NCI-H1436 treated with DMSO at 0.1 percent for 48 hours (cell line): Measurements from ENCODE around the gene CRIM1.

Source experiments
- DNase-seq: peaks from one replicate; lab custom pipeline; 2025; lab: John Stamatoyannopoulos, UW

The CRIM1 gene

DNA sequence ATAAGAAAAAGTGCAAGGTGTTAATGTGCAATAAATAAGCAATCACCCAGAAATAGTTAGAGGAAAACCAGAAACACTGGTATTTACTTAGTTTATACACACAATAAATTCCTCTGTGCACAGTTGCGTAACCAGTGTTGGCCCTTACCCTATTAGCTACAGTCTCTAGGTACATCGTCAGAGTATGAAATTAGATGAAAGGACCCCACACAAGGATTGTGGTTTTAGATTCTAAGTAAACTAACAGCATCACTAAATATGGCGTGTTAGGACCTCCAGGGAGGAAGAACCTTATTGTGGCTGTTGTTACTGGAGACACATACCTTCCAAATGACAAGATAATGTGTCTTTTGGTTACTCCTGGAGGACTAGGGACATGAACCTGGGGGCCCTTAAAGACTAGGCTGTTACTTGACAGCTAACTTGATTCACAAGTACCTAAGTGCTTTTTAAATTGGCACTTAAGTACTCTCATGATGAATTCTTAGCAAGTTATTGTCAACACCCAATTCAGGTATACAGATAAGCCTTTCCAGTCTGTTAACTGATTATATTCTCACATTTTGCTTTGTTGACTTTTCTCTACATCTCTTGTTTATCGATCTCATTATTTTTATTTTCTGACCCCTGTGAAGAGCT, 127.1 kb downstream of the CRIM1 start:
- no peak for DNase-seq

DNA sequence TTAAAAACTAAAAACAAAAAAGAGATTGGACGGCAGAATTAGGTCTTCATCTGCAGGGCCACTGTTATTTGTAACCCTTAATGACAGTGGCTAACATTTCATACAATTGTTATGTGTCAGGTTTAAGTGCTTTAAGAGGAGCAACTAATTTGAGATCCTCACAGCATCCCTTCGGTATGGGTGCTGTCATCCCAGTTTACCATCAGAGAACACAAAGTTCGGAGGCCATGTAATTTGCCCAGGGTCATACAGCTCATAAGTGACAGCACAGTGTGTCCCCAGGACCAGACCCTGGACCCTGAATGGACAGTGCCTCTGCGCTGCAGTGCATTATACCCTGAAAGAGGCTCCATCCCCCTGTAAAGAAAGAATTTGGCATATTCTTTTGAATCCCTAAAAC, 127.7 kb downstream of the CRIM1 start:
- DNase-seq, result no peak

DNA sequence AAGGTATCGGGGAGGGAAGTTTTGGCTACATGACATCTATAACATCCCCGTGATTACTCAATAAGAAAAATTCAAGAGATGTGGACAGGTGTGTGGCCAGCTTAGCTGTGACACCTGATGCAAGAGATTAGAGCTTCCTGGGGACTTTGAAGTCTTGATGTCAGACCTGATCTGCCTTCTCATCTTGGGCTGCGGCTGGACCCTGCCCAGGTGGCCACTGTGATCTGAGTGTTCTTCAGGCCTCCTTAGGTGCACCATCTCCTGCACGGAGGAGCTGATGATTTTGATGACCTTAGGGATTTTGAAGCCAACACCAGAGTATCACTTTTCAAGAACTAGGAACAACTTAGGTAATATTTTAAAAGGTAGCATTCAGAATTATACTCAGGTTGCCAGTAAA, 128.9 kb downstream of the CRIM1 start:
- DNase-seq, result no peak

DNA sequence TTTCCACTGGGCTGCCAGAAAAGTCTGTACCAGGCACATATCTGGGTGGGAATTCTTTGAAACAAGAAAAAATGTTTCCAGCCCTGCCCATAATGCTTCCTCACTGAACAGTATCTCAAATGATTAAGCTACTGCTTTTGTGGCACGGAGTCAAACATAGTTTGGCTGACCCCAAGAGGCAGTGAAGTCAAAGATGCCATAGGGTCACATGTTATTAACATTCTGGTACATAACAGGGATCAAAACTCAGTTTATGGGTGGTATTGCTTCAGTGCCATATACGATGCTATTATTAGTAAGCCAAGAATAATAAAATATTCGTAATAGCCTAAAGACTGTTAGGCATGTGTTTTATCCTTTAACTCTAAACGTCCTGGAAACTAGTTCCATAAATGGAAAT, 129.9 kb downstream of the CRIM1 start:
- DNase-seq, result no peak

DNA sequence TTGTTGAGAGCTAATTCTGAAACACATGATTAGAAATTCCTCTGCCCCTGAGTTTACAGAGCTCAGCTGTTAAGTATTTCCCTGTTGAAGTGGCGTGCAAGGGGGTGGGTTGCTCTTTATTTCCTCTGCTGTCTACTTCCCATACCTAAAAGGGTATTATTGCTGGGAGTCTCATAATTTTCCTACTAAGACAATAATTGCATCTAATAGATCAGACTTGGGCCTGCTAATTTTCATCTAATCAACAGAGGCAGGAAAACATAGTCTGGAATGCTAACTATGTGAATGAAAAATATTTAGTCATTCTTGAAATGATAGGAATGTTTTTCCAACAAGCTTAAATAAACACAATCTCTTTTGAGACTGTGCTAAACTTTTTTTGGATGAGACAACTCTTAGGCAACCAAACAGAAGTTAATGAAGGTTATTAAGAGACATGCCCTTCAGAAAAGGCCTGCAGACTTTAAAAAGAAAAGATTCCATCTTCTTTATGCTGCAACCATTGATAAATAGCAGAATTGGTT, 131.0 kb downstream of the CRIM1 start:
- no peak for DNase-seq

DNA sequence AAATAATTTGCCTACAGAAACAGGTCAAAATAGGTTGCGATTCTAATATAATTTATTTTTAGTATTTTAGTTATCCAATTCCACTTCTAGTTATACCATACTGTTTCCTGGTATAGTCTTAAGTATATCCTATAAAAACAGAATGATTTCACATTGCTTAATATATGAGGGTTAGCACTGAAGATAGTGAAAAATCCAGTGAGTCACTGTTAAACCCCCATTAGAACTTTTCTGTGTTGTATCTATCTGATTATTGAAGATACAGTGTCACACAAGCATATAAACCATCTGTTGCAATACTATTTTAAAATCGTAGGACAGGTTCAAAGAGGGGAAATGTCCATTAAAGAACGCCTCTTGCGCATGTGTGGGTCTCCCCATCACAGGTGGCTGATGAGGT, 132.4 kb downstream of the CRIM1 start:
- DNase-seq, result no peak

DNA sequence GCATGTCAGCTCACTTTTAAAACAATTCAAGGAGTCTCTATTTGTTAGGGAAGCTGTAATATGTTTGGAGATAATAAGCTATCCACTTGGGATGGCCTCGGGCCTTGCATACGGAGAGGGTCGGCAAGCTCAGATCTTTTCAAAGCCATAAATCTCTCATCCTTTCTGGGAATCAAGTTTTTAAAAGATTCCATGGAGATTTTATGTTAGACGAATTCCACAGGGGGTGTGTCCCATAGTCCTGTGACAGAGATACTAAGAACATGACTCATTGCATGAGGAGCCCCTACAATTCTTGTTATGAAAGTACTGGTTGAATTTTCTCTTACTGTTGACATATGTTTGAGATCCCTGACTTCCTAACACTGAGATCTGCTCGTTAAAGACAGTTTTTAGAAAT, 133.7 kb downstream of the CRIM1 start:
- no peak for DNase-seq

DNA sequence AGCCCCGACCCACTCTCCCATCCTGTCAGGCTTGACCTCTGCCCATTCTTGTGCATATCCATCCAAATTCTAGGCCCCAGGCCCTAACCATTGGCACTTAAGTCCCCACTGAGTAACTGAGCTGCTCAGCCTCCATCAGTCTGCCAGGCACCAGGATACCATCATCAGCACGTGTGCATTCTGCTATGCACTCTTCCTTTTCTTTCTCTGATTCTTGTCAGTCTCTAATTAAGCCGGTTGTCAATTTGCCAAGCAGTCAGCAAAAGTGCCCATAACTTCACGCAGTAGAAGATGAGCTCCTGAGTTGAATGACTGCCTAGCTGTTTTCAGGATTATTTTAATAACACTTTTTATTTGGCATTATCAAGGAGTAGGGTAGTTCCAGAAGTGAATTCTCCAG, 135.2 kb downstream of the CRIM1 start:
- no peak for DNase-seq

DNA sequence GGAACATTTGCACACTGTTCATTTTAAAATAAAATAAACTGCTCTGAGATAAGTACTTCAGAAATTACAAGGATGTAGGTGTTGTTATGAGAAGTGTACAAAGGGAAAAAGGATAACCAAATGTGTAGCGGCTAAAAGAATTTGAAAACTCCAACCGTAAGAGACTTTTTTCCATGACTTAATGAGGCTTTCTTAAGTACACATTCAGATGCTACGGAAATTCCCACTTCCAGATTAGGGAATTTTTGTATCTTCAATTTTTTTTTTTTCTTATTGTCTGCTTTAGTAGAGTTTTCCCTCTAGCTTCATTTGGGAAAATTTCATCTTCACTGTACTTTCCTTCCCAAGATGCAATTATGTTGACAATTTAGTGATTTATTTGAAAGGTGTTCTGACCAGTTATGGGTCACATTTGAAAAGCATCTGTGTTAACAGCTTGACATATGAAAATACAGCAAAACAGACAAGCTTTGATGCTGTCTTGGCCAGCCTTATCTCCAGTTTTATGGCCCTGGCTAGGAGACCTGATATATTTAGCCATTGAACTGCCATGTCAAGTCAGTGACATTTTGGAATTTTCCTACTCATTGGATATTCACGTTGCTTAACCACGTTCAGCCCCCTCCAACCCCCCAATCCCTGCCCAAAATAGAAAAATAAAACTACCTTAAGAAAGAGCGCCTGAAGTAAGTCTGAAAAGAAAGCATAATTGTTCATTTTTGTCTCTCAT, 136.8 kb downstream of the CRIM1 start:
- DNase-seq, result no peak

DNA sequence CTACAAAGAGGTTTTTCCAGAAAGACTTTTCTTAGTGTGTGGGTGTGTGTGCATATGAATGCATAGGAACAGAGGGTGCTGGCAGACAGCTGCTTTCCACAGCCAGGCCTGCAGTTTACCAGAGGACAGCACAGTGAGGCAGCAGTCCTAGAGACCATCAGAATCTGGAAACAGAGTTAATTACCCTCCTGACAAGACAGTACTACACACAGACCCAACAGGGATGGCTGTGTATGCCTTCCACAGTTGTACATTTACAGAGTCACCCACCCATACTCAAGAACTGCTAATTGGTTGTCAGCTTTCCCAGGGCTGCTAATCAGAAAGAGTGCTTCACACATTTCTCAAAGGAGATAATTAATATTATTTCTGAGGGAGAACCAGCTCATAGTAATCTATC, 137.7 kb downstream of the CRIM1 start:
- DNase-seq, result no peak

DNA sequence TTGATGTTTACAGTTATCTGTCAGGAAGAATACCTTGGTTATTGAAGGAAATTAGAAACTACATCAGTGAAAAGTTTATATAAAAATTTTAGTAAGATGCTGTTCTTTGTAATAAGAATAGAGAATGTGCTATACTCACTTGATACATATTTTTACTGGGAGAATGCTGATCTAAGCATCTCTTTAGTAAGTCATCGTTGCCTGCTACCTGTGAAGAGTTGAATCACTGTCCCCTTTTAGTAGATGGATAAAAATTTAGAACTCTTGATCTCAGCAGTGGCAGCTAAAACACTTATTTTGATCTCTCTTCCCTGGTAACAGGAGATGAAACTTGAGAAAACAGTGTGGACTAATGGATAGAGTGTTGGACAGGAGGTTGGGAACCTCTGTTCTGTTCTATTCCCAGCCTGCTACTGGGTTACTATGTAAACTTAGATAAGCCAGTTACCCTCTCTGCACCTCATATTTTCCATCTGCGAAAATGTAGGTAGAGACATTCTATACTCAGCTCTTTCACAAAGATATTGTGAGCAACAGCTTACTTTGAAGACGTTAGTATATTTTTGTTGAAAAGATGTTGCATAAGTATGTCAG, 142.1 kb downstream of the CRIM1 start:
- no peak for DNase-seq

DNA sequence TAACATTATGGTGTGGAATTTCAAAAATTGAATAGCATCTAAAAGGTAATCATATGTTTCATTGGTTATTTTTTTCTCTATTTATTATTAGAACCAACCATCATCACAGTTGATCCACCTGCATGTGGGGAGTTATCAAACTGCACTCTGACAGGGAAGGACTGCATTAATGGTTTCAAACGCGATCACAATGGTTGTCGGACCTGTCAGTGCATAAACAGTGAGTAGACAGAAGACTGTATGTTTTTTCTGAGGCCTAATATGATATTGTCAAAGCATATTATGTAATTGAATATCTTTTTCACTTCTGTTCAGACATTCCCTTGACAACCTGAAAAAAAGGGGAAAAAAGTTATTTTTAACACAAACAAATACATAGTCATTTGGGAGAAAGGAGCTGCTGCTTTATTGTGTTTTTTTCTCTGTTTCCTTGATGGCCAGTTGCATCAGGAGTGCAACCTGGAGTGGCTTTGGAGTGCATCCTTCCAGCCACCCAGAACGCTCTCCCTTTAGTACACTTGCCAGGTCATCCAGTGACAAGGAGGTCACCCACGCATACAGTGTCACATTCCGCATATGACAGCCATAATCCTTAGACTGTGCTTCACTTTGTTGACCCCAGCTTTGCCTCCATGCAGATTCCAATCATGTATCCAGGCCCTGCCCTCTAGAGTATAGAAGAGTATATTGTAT, 143.7 kb downstream of the CRIM1 start:
- DNase-seq, result no peak

DNA sequence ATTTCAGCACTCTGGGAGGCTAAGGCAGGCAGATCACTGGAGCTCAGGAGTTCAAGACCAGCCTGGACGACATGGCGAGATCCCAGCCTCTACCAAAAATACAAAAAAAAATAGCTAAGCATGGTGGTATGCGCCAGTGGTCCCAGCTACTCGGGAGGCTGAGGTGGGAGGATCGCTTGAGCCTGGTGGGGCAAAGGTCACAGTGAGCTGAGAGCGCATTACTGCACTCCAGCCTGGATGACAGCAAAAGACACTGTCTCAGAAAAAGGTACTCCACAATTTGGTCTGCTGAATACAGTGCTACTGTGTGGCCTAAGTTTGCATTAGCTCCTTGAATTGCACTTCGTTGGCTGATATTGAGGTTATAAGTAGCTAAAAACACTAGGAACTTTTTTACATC, 144.5 kb downstream of the CRIM1 start:
- no peak for DNase-seq

DNA sequence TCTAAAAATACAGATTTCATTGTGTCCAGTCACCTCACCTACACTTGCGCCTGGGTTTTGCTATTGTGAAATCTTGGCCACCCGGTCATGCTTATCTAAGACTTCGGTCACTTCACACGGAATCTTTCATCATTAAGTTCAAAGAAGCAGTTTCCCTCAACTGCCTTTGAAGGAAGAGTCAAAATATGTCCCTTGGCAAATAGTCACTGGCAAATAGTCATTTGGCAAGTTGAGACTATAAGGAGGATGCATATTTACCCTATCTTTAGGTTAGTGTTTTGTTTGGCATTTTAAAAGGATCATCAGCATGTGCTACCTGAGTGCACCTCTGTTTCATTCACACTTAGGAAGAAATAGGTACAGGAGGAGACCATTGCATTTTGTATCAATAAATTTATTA, 146.5 kb downstream of the CRIM1 start:
- no peak for DNase-seq

DNA sequence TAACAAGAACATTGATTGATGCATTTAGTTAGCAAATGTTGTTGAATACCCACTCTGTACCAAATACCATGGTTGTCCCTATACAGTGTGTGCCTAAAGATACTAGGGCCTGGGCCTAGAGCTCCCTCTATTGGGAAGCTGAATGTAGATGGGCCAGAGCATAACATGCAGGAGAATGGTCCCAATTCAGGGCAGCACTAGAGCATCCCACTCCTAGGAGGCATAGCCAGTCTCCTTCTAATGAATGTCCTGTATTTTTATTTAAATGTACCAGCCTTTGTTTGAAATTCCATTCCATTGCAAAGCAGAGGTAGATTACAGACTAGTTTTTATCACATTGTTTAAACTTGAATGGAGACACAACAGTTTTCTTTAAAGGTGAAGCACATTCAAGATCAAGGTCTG, 151.8 kb downstream of the CRIM1 start:
- DNase-seq, result no peak

DNA sequence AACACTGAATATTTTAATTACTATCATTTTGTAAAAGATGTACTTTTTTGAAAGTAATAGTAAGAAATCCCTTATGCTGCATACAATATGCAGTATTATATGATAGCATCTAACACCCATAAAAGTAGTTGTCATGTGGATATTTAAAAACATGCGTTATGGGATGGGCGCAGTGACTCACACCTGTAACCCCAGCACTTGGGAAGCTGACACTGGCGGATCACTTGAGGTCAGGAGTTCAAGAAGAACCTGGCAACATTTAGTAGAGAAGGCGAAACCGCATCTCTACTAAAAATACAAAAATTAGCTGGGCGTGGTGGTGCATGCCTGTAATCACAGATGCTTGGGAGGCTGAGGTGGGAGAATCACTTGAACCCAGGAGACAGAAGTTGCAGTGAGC, 153.5 kb downstream of the CRIM1 start:
- DNase-seq, result no peak

DNA sequence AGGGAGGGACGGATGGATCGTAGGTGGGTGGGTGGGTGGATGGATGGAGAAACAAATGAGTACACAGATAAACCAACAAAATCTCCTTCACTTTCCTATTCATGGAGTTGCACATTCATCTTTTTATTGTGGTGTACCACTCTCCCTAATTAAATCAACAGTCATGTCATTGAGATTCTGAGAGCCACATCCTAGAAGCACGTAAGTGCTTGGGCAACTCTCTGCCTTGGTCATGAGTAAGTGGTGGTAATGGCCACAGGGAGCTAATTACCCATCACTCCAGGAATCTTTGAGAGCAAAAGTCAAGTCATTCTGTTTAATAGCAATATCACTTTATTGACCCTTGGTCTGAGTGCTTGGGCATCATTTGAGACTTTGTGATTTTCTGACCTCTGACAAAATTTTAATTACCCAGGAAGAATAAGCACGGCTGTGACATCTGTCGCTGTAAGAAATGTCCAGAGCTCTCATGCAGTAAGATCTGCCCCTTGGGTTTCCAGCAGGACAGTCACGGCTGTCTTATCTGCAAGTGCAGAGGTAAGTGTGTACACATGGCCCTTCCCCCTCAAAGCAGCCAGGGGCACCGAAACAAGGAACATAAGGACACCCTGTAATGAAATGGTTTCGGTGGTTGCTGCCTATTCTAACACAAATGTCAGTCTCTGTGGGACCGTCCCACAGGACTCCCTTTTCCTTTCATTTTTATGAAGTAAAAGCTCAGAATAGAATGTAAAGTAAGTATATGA, 156.5 kb downstream of the CRIM1 start:
- no peak for DNase-seq

DNA sequence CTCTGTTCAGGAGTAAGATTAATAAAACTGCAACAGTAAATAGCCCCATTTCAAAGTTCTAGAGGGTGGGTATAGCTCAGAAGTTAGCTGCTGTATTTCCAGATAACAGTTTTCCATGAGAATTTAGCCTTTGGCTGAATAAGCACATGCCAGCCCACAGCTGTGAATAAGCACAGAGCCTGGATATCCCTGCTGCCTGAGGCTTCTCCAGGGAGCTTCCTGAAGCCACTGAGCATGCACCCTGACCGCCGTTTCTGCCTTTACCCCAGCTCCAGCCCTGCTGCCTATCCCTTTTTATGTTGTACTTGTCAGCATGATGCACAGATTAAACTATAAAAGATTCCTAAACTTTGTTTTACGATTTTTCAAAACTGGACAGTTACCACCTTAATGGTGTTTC, 157.1 kb downstream of the CRIM1 start:
- no peak for DNase-seq

DNA sequence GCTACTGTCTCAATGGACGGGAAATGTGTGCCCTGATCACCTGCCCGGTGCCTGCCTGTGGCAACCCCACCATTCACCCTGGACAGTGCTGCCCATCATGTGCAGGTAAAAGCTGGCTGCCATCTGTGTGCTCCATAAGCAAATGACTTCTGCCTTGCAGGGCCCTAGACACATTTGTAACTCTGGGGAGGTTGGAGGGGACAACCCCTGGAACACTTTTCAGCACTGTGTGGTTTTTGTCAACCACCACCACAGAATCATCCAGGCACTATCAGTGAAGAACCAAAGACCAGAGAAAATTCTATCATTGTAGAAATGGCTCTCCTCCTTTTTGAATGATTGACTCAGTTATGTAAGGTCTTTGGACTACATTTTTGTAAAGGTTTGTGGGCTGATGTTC, 158.1 kb downstream of the CRIM1 start:
- no peak for DNase-seq

DNA sequence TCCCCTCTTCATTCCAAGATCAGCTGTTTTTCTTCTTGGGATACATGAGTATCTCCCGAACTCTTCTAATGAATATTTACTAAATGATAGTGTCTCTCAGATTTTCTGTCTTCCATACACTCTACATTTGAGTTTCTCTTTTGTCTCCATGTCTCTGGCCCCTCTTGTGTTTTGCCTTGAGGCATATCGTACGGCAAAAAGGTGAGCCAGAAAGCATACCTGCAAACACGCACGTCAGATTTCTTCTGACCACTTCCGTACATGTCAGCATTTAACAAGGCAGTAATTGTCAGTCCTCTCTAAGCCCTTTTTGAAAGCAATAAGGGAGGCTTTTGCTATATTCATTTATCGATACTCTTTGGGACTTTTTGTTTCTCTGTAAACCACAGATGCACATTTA, 160.0 kb downstream of the CRIM1 start:
- no peak for DNase-seq

DNA sequence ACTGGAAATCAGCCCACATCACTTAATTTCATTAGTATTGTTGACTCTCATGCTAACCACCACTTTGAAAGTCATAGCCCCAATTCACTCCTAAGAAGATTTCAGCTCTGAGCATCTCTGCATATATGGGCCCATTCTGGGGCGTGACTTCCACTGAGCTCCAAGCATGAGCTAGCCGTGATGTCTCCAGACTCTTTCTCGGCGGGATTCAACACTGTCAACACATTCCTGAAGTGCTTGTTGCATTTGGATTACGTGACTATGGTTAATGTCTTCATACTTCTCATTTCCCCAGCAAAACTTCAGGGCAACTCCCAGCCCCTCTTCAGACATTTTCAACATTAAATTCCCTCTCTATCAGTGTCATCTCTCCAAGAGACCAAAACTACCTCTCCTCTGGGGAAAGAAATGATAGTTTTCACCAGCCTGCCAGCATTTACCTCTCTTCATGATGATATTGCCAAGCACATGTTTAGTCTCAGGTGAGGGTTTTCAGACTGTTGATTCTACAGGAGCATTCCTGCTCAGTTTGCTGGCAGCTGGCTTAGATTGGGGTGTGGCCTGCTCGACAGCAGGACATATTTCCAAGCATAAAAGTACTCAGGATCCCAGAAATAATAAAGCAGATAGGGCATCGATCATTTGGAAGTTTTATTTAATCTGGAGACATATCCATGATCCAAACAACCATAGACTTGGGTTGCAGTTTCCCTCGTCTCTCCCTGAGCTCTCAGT, 160.7 kb downstream of the CRIM1 start:
- no peak for DNase-seq
